GM21423 (cell line): ENCODE measurements around the gene NEMP2.
A peak's percentile ranks its signal among the peaks of the same experiment; 100 is the strongest.

ENCODE experiments used
- ATAC-seq: cut with Tn5 transposase; IDR thresholded peaks from one replicate; pipeline ENCODE4 v1.9.1; 2021; ENCODE audit warnings: mild to moderate bottlenecking, moderate library complexity; ENCODE audit not compliant: unreplicated experiment

The NEMP2 gene

GRCh38 chr2:190561094-190561493, 26.6 kb upstream of the NEMP2 start:
- ATAC-seq, result no peak

- no peak for ATAC-seq
Measured at GRCh38 chr2:190554357-190555006, 20.0 kb upstream of the NEMP2 start.

- ATAC-seq, result no peak
Measured at GRCh38 chr2:190553254-190553653, 18.7 kb upstream of the NEMP2 start.

GRCh38 chr2:190551928-190552327, 17.4 kb upstream of the NEMP2 start:
- ATAC-seq, result no peak

- ATAC-seq, result no peak
Measured at GRCh38 chr2:190550137-190550536, 15.6 kb upstream of the NEMP2 start.

GRCh38 chr2:190547886-190548285, 13.4 kb upstream of the NEMP2 start:
- ATAC-seq, result no peak

- no peak for ATAC-seq
Measured at GRCh38 chr2:190546734-190547133, 12.2 kb upstream of the NEMP2 start.

- ATAC-seq, result no peak
Measured at GRCh38 chr2:190545555-190546385, 11.2 kb upstream of the NEMP2 start.

- ATAC-seq, result no peak
Measured at GRCh38 chr2:190545093-190545492, 10.6 kb upstream of the NEMP2 start.

GRCh38 chr2:190540048-190540447, 5.5 kb upstream of the NEMP2 start:
- ATAC-seq, result no peak

- no peak for ATAC-seq
Measured at GRCh38 chr2:190538201-190538600, 3.7 kb upstream of the NEMP2 start.

- no peak for ATAC-seq
Measured at GRCh38 chr2:190537765-190538164, 3.2 kb upstream of the NEMP2 start.

GRCh38 chr2:190535586-190535985, 1.1 kb upstream of the NEMP2 start:
- ATAC-seq, result no peak

- ATAC-seq, result no peak
Measured at GRCh38 chr2:190535121-190535439, 558 bp upstream of the NEMP2 start.

- peak; percentile 18 for ATAC-seq
Measured at GRCh38 chr2:190533968-190534309, 583 bp downstream of the NEMP2 start.

- no peak for ATAC-seq
Measured at GRCh38 chr2:190533175-190533967, 1.2 kb downstream of the NEMP2 start.

GRCh38 chr2:190532581-190532980, 1.9 kb downstream of the NEMP2 start:
- no peak for ATAC-seq

- ATAC-seq, result no peak
Measured at GRCh38 chr2:190530248-190530900, 4.1 kb downstream of the NEMP2 start.

GRCh38 chr2:190529486-190530247, 4.9 kb downstream of the NEMP2 start:
- no peak for ATAC-seq

GRCh38 chr2:190528521-190529001, 6.0 kb downstream of the NEMP2 start:
- ATAC-seq, result no peak
